ENCODE measurements around the gene ADAMTSL4.
"Not testable (repeated sequence)": the region's sequence is repeated elsewhere in the genome, so short reads cannot be mapped to it uniquely, and the experiment has no call there.

ADAMTSL4 gene

DNA sequence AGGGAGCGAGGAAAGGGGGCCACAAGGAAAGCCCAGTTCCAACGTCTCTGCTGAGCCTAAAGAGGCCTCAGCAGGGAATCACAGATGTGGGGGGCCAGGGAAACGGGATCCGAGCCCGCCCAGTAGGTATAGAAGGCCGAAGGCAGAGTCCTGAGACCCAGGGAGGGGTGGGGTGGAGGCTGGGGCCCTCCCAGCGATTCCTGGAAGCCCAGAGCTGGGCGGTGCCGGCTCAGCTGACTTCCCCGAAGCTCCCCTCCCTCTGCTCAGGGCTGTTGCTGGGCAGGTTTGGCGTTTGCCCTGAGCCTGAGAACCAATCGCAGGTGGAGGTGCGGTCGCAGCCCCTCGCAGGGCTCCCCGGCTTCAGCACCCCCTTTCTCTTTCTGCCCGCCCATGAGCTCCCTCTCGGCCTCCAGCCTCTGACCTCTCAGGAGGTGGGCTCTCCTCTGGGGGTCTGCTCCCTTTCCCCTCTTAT, 12.8 kb downstream of the ADAMTSL4 start:
- TF ChIP-seq MYC (IDR thresholded peaks at IDR 0.05; ENCODE audit: low read depth, low read length) (no peak), POLR2A (IDR thresholded peaks at IDR 0.05; ENCODE audit: extremely low read depth, insufficient read length) (no peak)
- TF ChIP-seq, protein P1, sequence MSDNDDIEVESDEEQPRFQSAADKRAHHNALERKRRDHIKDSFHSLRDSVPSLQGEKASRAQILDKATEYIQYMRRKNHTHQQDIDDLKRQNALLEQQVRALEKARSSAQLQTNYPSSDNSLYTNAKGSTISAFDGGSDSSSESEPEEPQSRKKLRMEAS (IDR thresholded peaks at IDR 0.05; ENCODE audit: low read depth, low read length): no peak
- TF ChIP-seq, protein P2, sequence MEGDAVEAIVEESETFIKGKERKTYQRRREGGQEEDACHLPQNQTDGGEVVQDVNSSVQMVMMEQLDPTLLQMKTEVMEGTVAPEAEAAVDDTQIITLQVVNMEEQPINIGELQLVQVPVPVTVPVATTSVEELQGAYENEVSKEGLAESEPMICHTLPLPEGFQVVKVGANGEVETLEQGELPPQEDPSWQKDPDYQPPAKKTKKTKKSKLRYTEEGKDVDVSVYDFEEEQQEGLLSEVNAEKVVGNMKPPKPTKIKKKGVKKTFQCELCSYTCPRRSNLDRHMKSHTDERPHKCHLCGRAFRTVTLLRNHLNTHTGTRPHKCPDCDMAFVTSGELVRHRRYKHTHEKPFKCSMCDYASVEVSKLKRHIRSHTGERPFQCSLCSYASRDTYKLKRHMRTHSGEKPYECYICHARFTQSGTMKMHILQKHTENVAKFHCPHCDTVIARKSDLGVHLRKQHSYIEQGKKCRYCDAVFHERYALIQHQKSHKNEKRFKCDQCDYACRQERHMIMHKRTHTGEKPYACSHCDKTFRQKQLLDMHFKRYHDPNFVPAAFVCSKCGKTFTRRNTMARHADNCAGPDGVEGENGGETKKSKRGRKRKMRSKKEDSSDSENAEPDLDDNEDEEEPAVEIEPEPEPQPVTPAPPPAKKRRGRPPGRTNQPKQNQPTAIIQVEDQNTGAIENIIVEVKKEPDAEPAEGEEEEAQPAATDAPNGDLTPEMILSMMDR (IDR thresholded peaks at IDR 0.05; ENCODE audit: low read depth, low read length): no peak
- H3K4me3 ChIP-seq (ENCODE audit: low read depth, low read length): peak overlapping the region; percentile 42
- peak; percentile 42 for DNase-seq (ENCODE audit: low read depth)

DNA sequence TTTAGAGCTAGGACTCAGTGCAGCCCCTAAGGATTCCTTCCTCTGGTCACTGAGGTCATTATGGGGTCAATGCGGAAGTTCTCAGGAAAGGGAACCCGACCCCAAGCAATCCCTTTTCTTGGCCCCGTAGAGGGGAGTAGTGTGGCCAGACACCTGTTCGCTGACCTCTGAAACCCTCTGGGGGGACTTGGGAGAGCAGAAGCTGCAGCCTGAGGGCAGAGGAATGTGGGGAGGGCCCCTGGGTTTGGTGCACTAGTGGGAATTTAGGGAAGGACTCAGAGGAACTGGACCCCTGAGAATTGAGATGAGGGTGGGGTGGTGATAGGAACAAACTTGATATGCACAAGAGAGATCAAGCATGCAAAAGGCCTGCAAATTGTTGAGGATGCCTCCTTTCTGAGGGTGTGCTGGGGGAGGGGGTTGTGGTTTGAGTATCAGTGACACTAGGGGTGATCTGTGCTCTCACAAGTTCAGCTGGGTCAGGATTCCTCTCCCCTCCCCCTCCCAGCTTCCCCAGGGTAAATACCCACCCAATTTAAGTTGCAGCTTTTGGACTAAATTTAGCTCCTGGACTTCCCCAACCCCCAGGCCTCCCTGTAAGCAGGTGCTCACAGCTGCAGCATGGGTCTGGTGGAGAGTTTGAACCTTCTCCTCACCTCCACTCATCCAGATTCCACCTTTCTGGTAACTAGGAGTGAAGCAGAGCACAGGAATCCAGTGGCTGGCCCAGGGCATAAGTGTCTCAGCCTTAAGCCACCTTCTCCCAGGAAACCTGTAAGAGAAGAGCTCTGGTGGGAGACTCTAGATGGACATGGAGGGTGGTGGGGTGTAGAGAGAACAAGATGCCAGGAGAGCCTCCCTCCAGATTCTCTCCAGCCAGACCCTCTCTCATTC, 13.5 kb downstream of the ADAMTSL4 start:
- H3K4me3 ChIP-seq (ENCODE audit: low read depth, low read length): no peak overlapping the region
- TF ChIP-seq POLR2A (IDR thresholded peaks at IDR 0.05; ENCODE audit: extremely low read depth, insufficient read length) (no peak), MYC (IDR thresholded peaks at IDR 0.05; ENCODE audit: low read depth, low read length) (no peak)
- TF ChIP-seq, protein P2 (IDR thresholded peaks at IDR 0.05; ENCODE audit: low read depth, low read length): no peak
- TF ChIP-seq, protein P1 (IDR thresholded peaks at IDR 0.05; ENCODE audit: low read depth, low read length): no peak
- peak; percentile 48 for DNase-seq (ENCODE audit: low read depth)

DNA sequence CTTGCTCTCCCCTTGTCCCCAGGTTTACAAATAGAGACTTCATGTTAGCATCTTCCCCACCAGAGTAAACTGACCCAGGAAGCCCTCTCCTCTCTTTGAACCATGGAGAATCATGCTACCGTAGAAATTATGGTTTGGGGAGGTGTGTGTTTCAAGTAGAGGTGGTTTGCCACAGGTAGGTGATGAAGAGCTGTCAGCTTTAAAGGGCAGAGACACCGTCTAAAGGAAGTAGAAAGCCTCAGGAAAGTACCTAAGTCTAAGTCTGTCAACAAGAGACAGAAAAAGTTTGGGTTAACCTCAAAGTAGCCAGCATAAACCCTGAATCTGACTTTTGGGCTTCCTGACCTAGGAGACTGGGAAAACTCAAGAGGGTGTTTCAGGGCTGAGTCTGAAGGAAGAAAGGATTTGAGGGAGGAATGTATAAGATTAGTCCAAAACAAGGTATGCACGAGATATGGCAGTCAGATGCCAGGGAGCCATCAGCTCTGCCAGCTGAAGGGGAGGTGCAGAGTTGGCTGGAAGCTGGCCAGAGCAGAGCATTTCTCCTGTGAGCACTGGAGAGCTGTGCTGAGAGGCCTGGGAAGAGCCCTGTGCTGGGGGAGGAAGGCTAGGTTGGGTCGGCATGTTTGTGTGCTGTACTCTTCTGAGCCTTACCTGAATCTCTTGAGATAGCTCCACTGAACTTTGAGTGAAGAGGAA, 14.3 kb downstream of the ADAMTSL4 start:
- TF ChIP-seq, protein P2 (IDR thresholded peaks at IDR 0.05; ENCODE audit: low read depth, low read length): no peak
- TF ChIP-seq, protein P1 (IDR thresholded peaks at IDR 0.05; ENCODE audit: low read depth, low read length): no peak
- TF ChIP-seq POLR2A (IDR thresholded peaks at IDR 0.05; ENCODE audit: extremely low read depth, insufficient read length) (no peak), MYC (IDR thresholded peaks at IDR 0.05; ENCODE audit: low read depth, low read length) (no peak)
- no peak overlapping the region for H3K4me3 ChIP-seq (ENCODE audit: low read depth, low read length)
- DNase-seq (ENCODE audit: low read depth): no peak

DNA sequence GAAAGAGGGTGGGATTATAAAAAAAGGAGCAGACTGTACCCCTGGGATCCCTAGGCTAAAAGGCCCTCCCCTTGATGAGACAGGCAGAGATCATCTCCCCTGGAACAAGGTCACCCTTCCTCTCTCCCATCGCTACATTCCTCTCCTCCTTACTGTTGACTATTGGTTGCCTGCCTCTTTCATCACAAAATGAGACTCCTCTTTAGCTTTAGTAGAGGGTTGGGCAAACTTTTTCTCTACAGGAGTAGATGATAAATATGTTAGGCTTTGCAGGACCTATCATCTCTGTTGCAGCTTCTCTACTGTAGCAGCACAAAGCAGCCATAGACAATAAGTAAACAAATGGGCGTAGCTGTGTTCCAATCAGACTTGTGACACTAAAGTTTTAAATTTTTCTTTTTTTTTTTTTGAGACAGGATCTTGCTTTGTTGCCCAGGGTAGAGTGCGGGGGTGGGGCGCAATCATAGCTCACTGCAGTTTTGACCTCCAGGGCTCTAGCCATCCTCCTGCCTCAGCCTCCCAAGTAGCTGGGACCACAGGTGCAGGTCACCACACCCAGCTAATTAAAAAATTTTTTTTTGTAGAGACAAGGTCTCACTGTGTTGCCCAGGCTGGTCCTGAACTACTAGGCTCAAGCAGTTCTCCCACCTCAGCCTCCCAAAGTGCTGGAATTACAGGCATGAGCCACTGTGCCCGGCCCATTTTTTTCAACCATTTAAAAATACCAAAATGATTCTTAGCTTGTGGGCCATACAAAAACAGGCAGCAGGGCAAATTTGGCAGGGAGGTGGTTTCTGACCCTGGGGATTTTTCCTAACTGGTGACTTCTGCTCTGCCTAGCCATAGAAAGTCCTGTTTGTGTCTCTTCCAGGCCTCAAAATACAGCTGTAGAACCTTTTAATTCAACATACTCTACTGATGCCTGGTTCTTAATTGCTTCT, 15.1 kb downstream of the ADAMTSL4 start:
- no peak for DNase-seq (ENCODE audit: low read depth)
- no peak overlapping the region for H3K4me3 ChIP-seq (ENCODE audit: low read depth, low read length)

GRCh38 chr1:150565240-150565991, 16.2 kb downstream of the ADAMTSL4 start:
- not testable (repeated sequence) for DNase-seq (ENCODE audit: low read depth)

More for the DNA sequence above, 15.1 kb downstream of the ADAMTSL4 start:
- TF ChIP-seq, protein P1 (IDR thresholded peaks at IDR 0.05; ENCODE audit: low read depth, low read length): no peak
- TF ChIP-seq, protein P2 (IDR thresholded peaks at IDR 0.05; ENCODE audit: low read depth, low read length): no peak
- TF ChIP-seq POLR2A (IDR thresholded peaks at IDR 0.05; ENCODE audit: extremely low read depth, insufficient read length): no peak

More at GRCh38 chr1:150565240-150565991, 16.2 kb downstream of the ADAMTSL4 start:
- H3K4me3 ChIP-seq (ENCODE audit: low read depth, low read length): not testable (repeated sequence)

All from NB4 (cell line).